PC-9 (cell line): ENCODE data around the gene RCAN1. TPM values are rescaled to one million over a fixed set of nuclear protein-coding genes. Genes with fewer than 3 reads are reported as not detected.

Experiments
- BruUV-seq: library from RNA; stranded (reverse); fragments of 400-500 nt; replicated peaks from 2 replicates; lab custom pipeline; 2021; lab: Mats Ljungman, UMichigan
- CTCF ChIA-PET: fragments of 300-600 bp; sonication (Branson Sonifier 250); formaldehyde crosslinking; loops from one replicate; lab custom pipeline; 2022; ENCODE audit warnings: antibody characterized with exemption; lab: Charles Lee
- POLR2A ChIA-PET: fragments of 300-600 bp; sonication (Branson Sonifier 250); formaldehyde crosslinking; loops from one replicate; lab custom pipeline; 2022; ENCODE audit warnings: antibody characterized with exemption; ENCODE audit not compliant: unreplicated experiment; lab: Charles Lee
- DNase-seq, 2 experiments: peaks; one replicate each; pipeline versions ENCODE4 v3.0.0 to v3.0.0-alpha.2; 2015 to 2022; ENCODE audit warnings: mixed read lengths in 1 of 2
- H2AFZ ChIP-seq: fragments of 200-600 bp; sonication (generic); 2 replicates; pipeline ENCODE4 v1.8.1; 2017; ENCODE audit warnings: antibody characterized with exemption
- H3F3A ChIP-seq: fragments of 200-600 bp; sonication (generic); 2 replicates; pipeline ENCODE4 v1.8.1; 2017; ENCODE audit warnings: antibody characterized with exemption, mild to moderate bottlenecking, low read depth; ENCODE audit not compliant: insufficient read depth
- H3K27ac ChIP-seq: fragments of 200-600 bp; sonication (generic); 2 replicates; pipeline ENCODE4 v1.6.1; 2016; ENCODE audit warnings: mixed run types
- H3K27me3 ChIP-seq: fragments of 200-600 bp; sonication (generic); 2 replicates; pipeline ENCODE4 v1.6.1; 2016; ENCODE audit warnings: low read depth, mixed run types; ENCODE audit not compliant: insufficient read depth
- H3K36me3 ChIP-seq: fragments of 200-600 bp; sonication (generic); 2 replicates; pipeline ENCODE4 v1.6.1; 2016; ENCODE audit warnings: low read depth, mixed run types
- H3K4me1 ChIP-seq: fragments of 200-600 bp; sonication (generic); replicated peaks from 2 replicates; pipeline ENCODE4 v1.6.1; 2016; ENCODE audit warnings: mixed run types; ENCODE audit not compliant: insufficient read depth
- H3K4me2 ChIP-seq: fragments of 200-600 bp; sonication (generic); 2 replicates; pipeline ENCODE4 v1.6.1; 2017; ENCODE audit warnings: mixed run types
- H3K4me3 ChIP-seq: fragments of 200-600 bp; sonication (generic); 2 replicates; pipeline ENCODE4 v1.6.1; 2016; ENCODE audit warnings: mixed run types
- H3K79me2 ChIP-seq: fragments of 200-600 bp; sonication (generic); 2 replicates; pipeline ENCODE4 v1.6.1; 2017; ENCODE audit warnings: low read depth, mixed run types
- H3K9me2 ChIP-seq: fragments of 200-600 bp; sonication (generic); 2 replicates; pipeline ENCODE4 v1.8.1; 2017; ENCODE audit warnings: mild to moderate bottlenecking; ENCODE audit not compliant: insufficient read depth
- H3K9me3 ChIP-seq: fragments of 200-600 bp; sonication (generic); 2 replicates; pipeline ENCODE4 v1.8.1; 2016; ENCODE audit warnings: low read depth; ENCODE audit not compliant: insufficient read depth
- H4K20me1 ChIP-seq: fragments of 200-600 bp; sonication (generic); 2 replicates; pipeline ENCODE4 v1.8.1; 2017; ENCODE audit not compliant: insufficient read depth
- CTCF ChIP-seq: fragments of 200-600 bp; sonication (generic); conservative IDR thresholded peaks from 2 replicates; pipeline ENCODE4 v1.6.1; 2017; ENCODE audit warnings: mixed run types, antibody characterized with exemption, mild to moderate bottlenecking, moderate library complexity
- EZH2 ChIP-seq: fragments of 200-600 bp; sonication (generic); IDR thresholded peaks from 2 replicates; pipeline ENCODE4 v1.8.0; 2017; ENCODE audit warnings: antibody characterized with exemption, low read depth
- intact Hi-C: fragments of 100-400 bp; cut with micrococcal nuclease; formaldehyde crosslinking; loops from one replicate; pipeline ENCODE4 v1.10.0; 2022; ENCODE audit not compliant: unreplicated experiment
- total RNA-seq: library from RNA; stranded (reverse); gene quantifications from 2 replicates; pipeline ENCODE4 v1.2.3, GENCODE V29; 2021

Gene RCAN1
- total RNA-seq, 1 experiment from 2014 or later, result 7.2 TPM

GRCh38 chr21:34602061-34602460 lies 12.9 kb downstream of the RCAN1 start:
- Histone ChIP-seq H3K9me2 (no peaks in the 10 kb centered on the region), H2AFZ (no peak overlapping the region), H4K20me1 (no peaks in the 10 kb centered on the region), H3F3A (peaks cover 6% of the 10 kb centered on the region), H3K9me3 (no peaks in the 10 kb centered on the region), H3K36me3 (no peaks in the 10 kb centered on the region), H3K27ac (no peak overlapping the region), H3K4me1 (peaks cover 36% of the 10 kb centered on the region), H3K4me2 (no peak overlapping the region), H3K4me3 (no peak overlapping the region), H3K27me3 (no peaks in the 10 kb centered on the region), H3K79me2 (peaks cover 6% of the 10 kb centered on the region; the same call in 1 of the 2 replicates)
- intact Hi-C loops, result loop anchor here (2.0 kb wide), 1 partner anchor 57 kb away; no protein-coding TSS in a partner anchor
- ChIA-PET CTCF (interaction anchor here (0.6 to 1.0 kb wide), 2 partner anchors 58 to 243 kb away, joined by 3 read pairs; no protein-coding TSS in a partner anchor), POLR2A (no interaction called here)
- no peak for TF ChIP-seq EZH2
- no peak for TF ChIP-seq CTCF
- DNase-seq, result no peak
- BruUV-seq, result no TSS peak

- CTCF ChIA-PET, result no interaction called here
- Histone ChIP-seq H3K27ac (peak overlapping the region; percentile 85), H3K36me3 (no peaks in the 10 kb centered on the region), H3K79me2 (peaks cover 6% of the 10 kb centered on the region; the same call in 1 of the 2 replicates), H4K20me1 (no peaks in the 10 kb centered on the region), H3F3A (peaks cover 13% of the 10 kb centered on the region), H3K9me3 (no peaks in the 10 kb centered on the region), H2AFZ (no peak overlapping the region), H3K4me3 (no peak overlapping the region), H3K4me2 (peak overlapping the region; percentile 60), H3K4me1 (peaks cover 52% of the 10 kb centered on the region), H3K27me3 (no peaks in the 10 kb centered on the region), H3K9me2 (no peaks in the 10 kb centered on the region)
- intact Hi-C loops, result no loop called here
- POLR2A ChIA-PET, result no interaction called here
- BruUV-seq, result no TSS peak
- TF ChIP-seq EZH2, result no peak
- no peak for TF ChIP-seq CTCF
- DNase-seq, result no peak
Observed at GRCh38 chr21:34599534-34600101, 15.3 kb downstream of the RCAN1 start.

GRCh38 chr21:34598931-34599400 lies 15.9 kb downstream of the RCAN1 start:
- ChIA-PET POLR2A (interaction anchor here (0.6 kb wide), 1 partner anchor 1119 kb away, joined by 3 read pairs; the partner anchor contains the start of gene TMEM50B), CTCF (no interaction called here)
- Histone ChIP-seq H3K36me3 (no peaks in the 10 kb centered on the region), H3K9me3 (no peaks in the 10 kb centered on the region), H3K27me3 (no peaks in the 10 kb centered on the region), H3K9me2 (no peaks in the 10 kb centered on the region), H3K4me1 (peaks cover 55% of the 10 kb centered on the region), H3K79me2 (peaks cover 6% of the 10 kb centered on the region; the same call in 1 of the 2 replicates), H3K4me3 (0 out of 2 replicates have a peak overlapping the region, but pooled peaks have one; percentile 5), H3K27ac (peak overlapping the region; percentile 85), H3K4me2 (peak overlapping the region; percentile 60), H4K20me1 (no peaks in the 10 kb centered on the region), H2AFZ (no peak overlapping the region), H3F3A (peaks cover 15% of the 10 kb centered on the region)
- TF ChIP-seq CTCF, result no peak
- TF ChIP-seq EZH2, result no peak
- intact Hi-C loops, result no loop called here
- peak in 1 of 2 experiments; percentile 91 for DNase-seq
- BruUV-seq, result no TSS peak
